Measurements from ENCODE around the gene PRKN.
"Not testable (repeated sequence)": the region's sequence is repeated elsewhere in the genome, so short reads cannot be mapped to it uniquely, and the experiment has no call there.

Gene PRKN

DNA sequence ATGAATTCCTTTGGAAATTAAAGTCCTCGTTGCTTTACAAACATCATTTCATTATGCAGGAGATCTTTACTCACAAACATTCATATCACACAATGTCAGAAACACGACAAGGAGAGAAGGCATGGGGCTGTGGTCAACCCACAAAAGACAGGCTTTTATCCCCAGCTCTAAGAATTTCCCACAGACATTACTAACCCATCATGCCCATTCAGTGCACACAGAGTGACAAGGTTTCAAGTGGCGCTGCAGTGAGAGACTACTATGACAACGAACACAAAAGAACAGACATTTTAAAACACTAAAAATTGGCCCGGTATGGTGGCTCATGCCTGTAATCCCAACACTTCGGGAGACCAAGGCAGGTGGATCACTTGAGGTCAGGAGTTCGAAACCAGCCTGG is 873.9 kb downstream of the PRKN start:
- no peaks in the 10 kb centered on the region for H3K4me1 ChIP-seq (ENCODE audit: control insufficient read depth in 1 of 2, insufficient read depth in 2 of 2, low read length in 2 of 2)
- no peak overlapping the region for H3K4me3 ChIP-seq (ENCODE audit: low read depth in 1 of 2, low read length in 2 of 2)
- H3K36me3 ChIP-seq (ENCODE audit: control insufficient read depth in 1 of 2, insufficient read depth in 2 of 2, low read length in 2 of 2) = no peaks in the 10 kb centered on the region
- H3K9me3 ChIP-seq (ENCODE audit: control insufficient read depth in 1 of 2, low read length in 2 of 2) = no peaks in the 10 kb centered on the region
- H3K27ac ChIP-seq (ENCODE audit: low read length) = no peak overlapping the region
- no peaks in the 10 kb centered on the region for H3K27me3 ChIP-seq (ENCODE audit: low read depth, low read length)

DNA sequence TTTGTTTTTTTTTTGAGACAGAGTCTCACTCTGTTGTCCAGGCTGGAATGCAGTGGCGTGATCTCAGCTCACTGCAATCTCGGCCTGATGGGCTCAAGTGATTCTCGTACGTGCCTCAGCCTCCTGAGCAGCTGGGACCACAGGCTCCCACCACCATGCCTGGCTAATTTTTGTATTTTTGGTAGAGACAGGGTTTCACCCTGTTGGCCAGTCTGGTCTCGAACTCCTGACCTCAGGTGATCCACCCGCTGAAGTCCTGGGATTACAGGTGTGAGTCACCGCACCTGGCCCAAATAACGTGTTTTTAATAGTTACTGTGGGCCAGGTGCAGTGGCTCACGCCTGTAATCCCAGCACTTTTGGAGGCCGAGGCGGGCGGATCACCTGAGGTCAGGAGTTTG is 876.1 kb downstream of the PRKN start:
- not testable (repeated sequence) for H3K27ac ChIP-seq (ENCODE audit: low read length); H3K9me3 ChIP-seq (ENCODE audit: control insufficient read depth in 1 of 2, low read length in 2 of 2); H3K4me1 ChIP-seq (ENCODE audit: control insufficient read depth in 1 of 2, insufficient read depth in 2 of 2, low read length in 2 of 2); H3K4me3 ChIP-seq (ENCODE audit: low read depth in 1 of 2, low read length in 2 of 2); H3K27me3 ChIP-seq (ENCODE audit: low read depth, low read length); H3K36me3 ChIP-seq (ENCODE audit: control insufficient read depth in 1 of 2, insufficient read depth in 2 of 2, low read length in 2 of 2)

DNA sequence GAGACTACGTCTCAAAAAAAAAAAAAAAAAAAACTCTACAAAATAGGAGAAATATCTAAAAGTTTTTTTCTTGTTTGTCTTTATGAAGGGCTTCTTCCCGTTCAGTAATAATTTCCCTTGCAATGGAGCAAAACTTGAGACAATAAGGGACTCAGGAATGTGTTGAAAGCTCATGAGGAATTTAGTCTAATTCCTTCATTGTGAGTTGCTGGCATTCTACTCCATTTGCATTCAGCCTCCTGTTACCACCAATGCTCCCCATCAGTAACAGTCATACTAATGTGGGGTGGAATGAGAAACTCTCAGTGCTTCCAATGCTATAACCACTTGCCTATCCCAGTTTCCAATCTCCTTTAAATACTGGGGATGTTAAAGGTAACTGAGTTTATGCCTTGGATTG is 877.0 kb downstream of the PRKN start:
- no peaks in the 10 kb centered on the region for H3K27me3 ChIP-seq (ENCODE audit: low read depth, low read length)
- no peaks in the 10 kb centered on the region for H3K9me3 ChIP-seq (ENCODE audit: control insufficient read depth in 1 of 2, low read length in 2 of 2)
- no peaks in the 10 kb centered on the region for H3K36me3 ChIP-seq (ENCODE audit: control insufficient read depth in 1 of 2, insufficient read depth in 2 of 2, low read length in 2 of 2)
- no peak overlapping the region for H3K4me3 ChIP-seq (ENCODE audit: low read depth in 1 of 2, low read length in 2 of 2)
- no peaks in the 10 kb centered on the region for H3K4me1 ChIP-seq (ENCODE audit: control insufficient read depth in 1 of 2, insufficient read depth in 2 of 2, low read length in 2 of 2)
- no peak overlapping the region for H3K27ac ChIP-seq (ENCODE audit: low read length)

DNA sequence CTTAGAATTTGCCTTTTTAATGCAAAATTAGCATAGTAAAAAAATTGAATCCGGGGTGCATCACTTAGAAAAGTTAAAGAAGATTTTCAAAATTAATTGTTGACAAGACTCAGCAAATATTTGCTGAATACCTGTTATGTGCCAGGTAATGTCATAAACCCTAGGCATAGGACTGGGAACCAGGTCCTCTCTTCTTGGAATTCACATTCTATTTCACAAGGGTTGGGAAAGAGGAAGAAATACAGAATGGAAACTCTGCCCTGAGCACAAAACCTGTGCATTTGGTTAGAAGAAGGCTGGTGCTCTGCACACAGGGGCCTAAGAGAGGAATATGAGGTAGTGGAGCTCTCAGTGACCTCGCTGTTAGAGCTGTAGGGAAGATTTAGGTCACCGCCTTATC is 879.9 kb downstream of the PRKN start:
- Histone ChIP-seq H3K36me3 (ENCODE audit: control insufficient read depth in 1 of 2, insufficient read depth in 2 of 2, low read length in 2 of 2) (no peaks in the 10 kb centered on the region), H3K4me3 (ENCODE audit: low read depth in 1 of 2, low read length in 2 of 2) (no peak overlapping the region), H3K4me1 (ENCODE audit: control insufficient read depth in 1 of 2, insufficient read depth in 2 of 2, low read length in 2 of 2) (no peaks in the 10 kb centered on the region), H3K9me3 (ENCODE audit: control insufficient read depth in 1 of 2, low read length in 2 of 2) (no peaks in the 10 kb centered on the region), H3K27me3 (ENCODE audit: low read depth, low read length) (no peaks in the 10 kb centered on the region), H3K27ac (ENCODE audit: low read length) (no peak overlapping the region)

DNA sequence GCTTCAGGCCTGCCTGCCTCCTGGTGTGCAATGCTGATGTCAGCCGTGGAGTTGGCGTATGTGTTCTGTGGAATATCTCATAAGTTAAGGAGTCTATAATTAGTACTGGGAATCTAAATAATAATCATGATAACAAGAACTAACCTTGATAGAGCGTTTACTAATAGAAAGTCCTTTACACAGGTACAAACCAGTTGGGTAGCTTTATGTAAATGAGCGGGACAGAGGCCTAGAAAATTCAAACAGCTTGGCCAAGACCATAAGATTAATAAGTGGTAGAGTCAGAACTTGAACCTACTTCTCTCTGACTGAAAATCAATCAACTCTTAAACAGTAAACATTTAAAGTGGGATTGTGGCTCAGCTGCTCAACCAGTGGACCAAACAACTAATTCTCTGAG is 882.8 kb downstream of the PRKN start:
- no peak overlapping the region for H3K27ac ChIP-seq (ENCODE audit: low read length)
- H3K27me3 ChIP-seq (ENCODE audit: low read depth, low read length) = no peaks in the 10 kb centered on the region
- H3K9me3 ChIP-seq (ENCODE audit: control insufficient read depth in 1 of 2, low read length in 2 of 2) = no peaks in the 10 kb centered on the region
- no peak overlapping the region for H3K4me3 ChIP-seq (ENCODE audit: low read depth in 1 of 2, low read length in 2 of 2)
- H3K36me3 ChIP-seq (ENCODE audit: control insufficient read depth in 1 of 2, insufficient read depth in 2 of 2, low read length in 2 of 2) = no peaks in the 10 kb centered on the region
- H3K4me1 ChIP-seq (ENCODE audit: control insufficient read depth in 1 of 2, insufficient read depth in 2 of 2, low read length in 2 of 2) = no peaks in the 10 kb centered on the region

DNA sequence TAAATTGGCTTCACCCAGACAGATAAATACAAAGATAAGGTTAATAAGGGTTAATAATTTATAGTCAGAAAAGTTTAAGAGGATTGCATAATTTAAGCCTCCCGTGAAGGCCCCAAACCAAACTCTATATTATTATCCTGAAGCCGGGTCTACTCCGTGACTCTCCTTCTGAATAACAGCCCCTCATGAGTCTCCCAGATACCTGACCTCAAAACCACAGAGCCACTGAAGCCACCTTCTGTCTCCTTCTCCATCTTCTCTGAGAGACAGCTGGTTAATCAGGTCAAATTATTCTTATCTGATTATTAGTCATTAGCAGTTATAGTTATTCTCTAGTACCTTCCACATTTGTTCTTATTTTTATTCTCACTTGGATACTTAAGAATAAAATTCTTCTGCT is 884.5 kb downstream of the PRKN start:
- Histone ChIP-seq H3K4me3 (ENCODE audit: low read depth in 1 of 2, low read length in 2 of 2) (no peak overlapping the region), H3K27ac (ENCODE audit: low read length) (no peak overlapping the region), H3K9me3 (ENCODE audit: control insufficient read depth in 1 of 2, low read length in 2 of 2) (no peaks in the 10 kb centered on the region), H3K4me1 (ENCODE audit: control insufficient read depth in 1 of 2, insufficient read depth in 2 of 2, low read length in 2 of 2) (no peaks in the 10 kb centered on the region), H3K27me3 (ENCODE audit: low read depth, low read length) (no peaks in the 10 kb centered on the region), H3K36me3 (ENCODE audit: control insufficient read depth in 1 of 2, insufficient read depth in 2 of 2, low read length in 2 of 2) (no peaks in the 10 kb centered on the region)

DNA sequence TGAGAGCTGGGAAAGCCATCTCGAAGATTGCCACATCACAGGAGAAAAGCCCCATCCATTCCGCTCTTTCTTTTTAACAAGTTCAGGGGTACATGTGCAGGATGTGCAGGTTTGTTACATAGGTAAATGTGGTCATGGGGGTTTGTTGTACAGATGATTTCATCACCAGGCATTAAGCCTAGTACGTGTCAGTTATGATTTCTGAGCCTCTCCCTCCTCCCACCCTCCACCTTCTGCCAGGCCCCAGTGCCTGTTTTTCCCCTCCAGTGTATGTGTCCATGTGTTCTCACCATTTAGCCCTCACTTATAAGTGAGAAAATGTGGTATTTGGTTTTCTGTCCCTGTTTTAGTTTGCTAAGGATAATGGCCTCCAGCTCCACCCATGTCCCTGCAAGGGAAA is 887.2 kb downstream of the PRKN start:
- H3K4me3 ChIP-seq (ENCODE audit: low read depth in 1 of 2, low read length in 2 of 2) = no peak overlapping the region
- peaks cover 0 to 4% of the 10 kb centered on the region in 2 donors for H3K4me1 ChIP-seq (ENCODE audit: control insufficient read depth in 1 of 2, insufficient read depth in 2 of 2, low read length in 2 of 2)
- H3K27me3 ChIP-seq (ENCODE audit: low read depth, low read length) = no peaks in the 10 kb centered on the region
- no peaks in the 10 kb centered on the region for H3K36me3 ChIP-seq (ENCODE audit: control insufficient read depth in 1 of 2, insufficient read depth in 2 of 2, low read length in 2 of 2)
- H3K9me3 ChIP-seq (ENCODE audit: control insufficient read depth in 1 of 2, low read length in 2 of 2) = no peaks in the 10 kb centered on the region
- H3K27ac ChIP-seq (ENCODE audit: low read length) = no peak overlapping the region

DNA sequence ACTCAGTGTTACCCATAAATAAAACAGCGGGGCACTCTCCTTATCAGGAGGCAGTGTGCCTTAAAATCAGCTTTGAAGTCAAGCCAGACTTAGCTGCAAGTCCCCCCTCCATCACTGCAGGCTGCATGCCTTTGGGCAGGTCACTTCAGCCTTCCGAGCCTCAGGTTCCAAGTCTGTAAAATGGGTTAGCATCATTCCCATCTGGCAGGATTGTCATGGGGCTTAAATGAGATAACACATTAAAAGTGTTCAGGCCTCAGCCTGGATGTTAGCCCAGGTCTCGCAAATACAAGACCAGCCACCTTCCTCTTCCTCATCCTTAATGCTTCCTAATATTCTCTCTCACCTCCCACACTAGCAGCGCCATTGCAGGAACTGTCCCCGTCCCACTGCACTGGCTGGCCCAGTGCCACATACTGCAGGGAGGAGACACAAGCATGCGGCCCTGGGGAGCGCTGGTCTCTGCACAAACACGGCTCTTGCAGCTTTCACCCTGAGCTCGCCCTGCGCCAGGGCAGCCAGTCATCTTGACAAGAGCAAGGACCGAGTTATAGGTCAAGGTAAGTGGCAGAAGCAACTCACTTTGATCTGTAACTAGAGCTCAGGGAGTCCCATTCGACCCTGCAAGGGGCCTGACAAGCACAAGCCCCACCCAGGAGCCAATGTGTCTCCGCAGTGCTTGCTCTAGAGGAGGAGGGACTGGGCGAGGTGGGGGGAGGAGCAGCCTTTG is 889.1 kb downstream of the PRKN start:
- Histone ChIP-seq H3K27ac (ENCODE audit: low read length) (no peak overlapping the region), H3K27me3 (ENCODE audit: low read depth, low read length) (no peaks in the 10 kb centered on the region), H3K4me1 (ENCODE audit: control insufficient read depth in 1 of 2, insufficient read depth in 2 of 2, low read length in 2 of 2) (peaks cover 0 to 5% of the 10 kb centered on the region in 2 donors), H3K4me3 (ENCODE audit: low read depth in 1 of 2, low read length in 2 of 2) (no peak overlapping the region), H3K9me3 (ENCODE audit: control insufficient read depth in 1 of 2, low read length in 2 of 2) (no peaks in the 10 kb centered on the region), H3K36me3 (ENCODE audit: control insufficient read depth in 1 of 2, insufficient read depth in 2 of 2, low read length in 2 of 2) (no peaks in the 10 kb centered on the region)

DNA sequence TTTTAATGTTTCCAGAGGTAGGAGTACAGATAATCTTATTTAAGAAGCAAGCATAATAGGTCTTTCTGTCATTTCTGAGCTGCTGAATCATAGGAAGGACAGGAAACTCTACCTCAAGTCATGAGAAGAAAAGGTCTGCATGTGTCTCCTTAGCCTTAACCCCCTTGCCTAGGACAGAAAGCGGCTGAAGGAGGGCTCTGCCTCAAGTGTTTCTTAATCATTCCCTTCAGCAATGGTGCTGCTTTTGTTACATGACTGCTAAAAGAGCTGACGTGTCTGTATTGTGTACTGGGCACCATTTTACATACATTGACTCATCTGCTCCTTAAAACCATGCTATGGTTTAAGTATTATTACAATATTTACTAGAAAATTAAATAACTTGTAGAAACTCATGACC is 889.7 kb downstream of the PRKN start:
- no peaks in the 10 kb centered on the region for H3K9me3 ChIP-seq (ENCODE audit: control insufficient read depth in 1 of 2, low read length in 2 of 2)
- no peak overlapping the region for H3K4me3 ChIP-seq (ENCODE audit: low read depth in 1 of 2, low read length in 2 of 2)
- H3K4me1 ChIP-seq (ENCODE audit: control insufficient read depth in 1 of 2, insufficient read depth in 2 of 2, low read length in 2 of 2) = peaks cover 0 to 5% of the 10 kb centered on the region in 2 donors
- no peaks in the 10 kb centered on the region for H3K27me3 ChIP-seq (ENCODE audit: low read depth, low read length)
- no peak overlapping the region for H3K27ac ChIP-seq (ENCODE audit: low read length)
- no peaks in the 10 kb centered on the region for H3K36me3 ChIP-seq (ENCODE audit: control insufficient read depth in 1 of 2, insufficient read depth in 2 of 2, low read length in 2 of 2)

DNA sequence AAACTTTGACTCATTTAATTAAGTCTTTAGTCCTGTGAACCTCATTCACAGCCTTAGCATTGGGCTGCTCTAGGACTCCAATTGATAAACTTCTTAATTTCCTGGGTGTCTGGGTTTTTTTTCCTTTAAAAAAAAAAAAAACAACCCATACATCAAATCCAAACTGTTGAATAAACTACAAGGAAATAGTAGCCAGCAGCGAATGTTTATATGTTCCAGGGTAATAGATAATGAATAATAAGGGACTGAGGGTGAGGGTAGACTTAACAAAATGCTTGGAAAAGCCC is 890.2 kb downstream of the PRKN start:
- H3K27ac ChIP-seq (ENCODE audit: low read length) = no peak overlapping the region
- no peaks in the 10 kb centered on the region for H3K36me3 ChIP-seq (ENCODE audit: control insufficient read depth in 1 of 2, insufficient read depth in 2 of 2, low read length in 2 of 2)
- no peaks in the 10 kb centered on the region for H3K9me3 ChIP-seq (ENCODE audit: control insufficient read depth in 1 of 2, low read length in 2 of 2)
- H3K4me3 ChIP-seq (ENCODE audit: low read depth in 1 of 2, low read length in 2 of 2) = no peak overlapping the region
- no peaks in the 10 kb centered on the region for H3K27me3 ChIP-seq (ENCODE audit: low read depth, low read length)
- peaks cover 0 to 5% of the 10 kb centered on the region in 2 donors for H3K4me1 ChIP-seq (ENCODE audit: control insufficient read depth in 1 of 2, insufficient read depth in 2 of 2, low read length in 2 of 2)

DNA sequence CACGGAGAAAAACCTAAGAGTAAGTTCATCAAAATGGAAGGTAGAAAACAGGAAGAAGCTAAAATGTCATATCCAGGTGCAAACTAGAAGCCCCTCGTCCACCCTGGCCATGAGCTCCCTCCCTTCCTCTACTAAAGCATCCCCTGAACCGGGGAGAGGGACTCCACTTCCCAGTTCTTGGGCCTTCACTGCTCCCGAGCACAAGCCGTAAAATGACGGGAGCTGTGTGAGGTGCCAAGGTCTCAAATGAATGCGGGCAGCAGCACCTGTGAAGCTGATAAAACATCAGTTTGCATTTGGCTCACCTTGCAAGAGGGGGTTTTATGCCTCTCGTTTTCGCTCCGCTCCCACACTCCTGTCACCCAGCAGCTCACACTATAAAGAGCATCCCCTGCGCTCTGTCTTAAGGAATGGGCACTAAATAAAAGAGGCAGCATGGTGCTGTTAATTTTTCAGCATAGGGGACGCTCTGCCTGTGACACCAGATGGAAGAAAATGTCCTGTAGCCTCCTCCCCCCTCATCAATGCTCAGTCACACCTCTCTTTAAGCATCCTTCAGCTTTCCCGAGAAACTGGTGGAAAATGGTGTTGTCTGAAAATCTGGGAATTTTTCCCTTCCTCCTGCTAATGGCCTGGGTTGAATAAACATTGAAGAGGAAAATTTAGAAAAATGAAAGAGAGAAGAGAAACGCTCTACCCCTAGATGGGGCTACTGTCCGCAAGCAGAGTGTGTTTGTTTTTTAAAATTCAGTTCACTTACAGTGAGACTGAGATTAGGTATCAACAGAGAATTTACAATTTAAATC is 890.7 kb downstream of the PRKN start:
- Histone ChIP-seq H3K36me3 (ENCODE audit: control insufficient read depth in 1 of 2, insufficient read depth in 2 of 2, low read length in 2 of 2) (no peaks in the 10 kb centered on the region), H3K27ac (ENCODE audit: low read length) (no peak overlapping the region), H3K9me3 (ENCODE audit: control insufficient read depth in 1 of 2, low read length in 2 of 2) (no peaks in the 10 kb centered on the region), H3K27me3 (ENCODE audit: low read depth, low read length) (no peaks in the 10 kb centered on the region), H3K4me3 (ENCODE audit: low read depth in 1 of 2, low read length in 2 of 2) (no peak overlapping the region), H3K4me1 (ENCODE audit: control insufficient read depth in 1 of 2, insufficient read depth in 2 of 2, low read length in 2 of 2) (peaks cover 0 to 5% of the 10 kb centered on the region in 2 donors)
